GM12873 (cell line): Measurements from ENCODE around the gene ZNF664.

Experiments
- CTCF ChIP-seq: IDR thresholded peaks from 2 replicates; pipeline ENCODE4 v1.5.1; 2012; ENCODE audit warnings: low read depth, mild to moderate bottlenecking, moderate library complexity, low read length, control low read depth; ENCODE audit not compliant: insufficient read depth; ENCODE audit errors: missing control alignments

Gene ZNF664

GRCh38 chr12:123962513-123962912 is 10.5 kb upstream of the ZNF664 start:
- TF ChIP-seq CTCF, result no peak

GRCh38 chr12:123963821-123964220 is 9.2 kb upstream of the ZNF664 start:
- TF ChIP-seq CTCF, result no peak

GRCh38 chr12:123965382-123965781 is 7.6 kb upstream of the ZNF664 start:
- TF ChIP-seq CTCF, result no peak

- no peak for TF ChIP-seq CTCF
These were observed 6.4 kb upstream of the ZNF664 start for GRCh38 chr12:123966596-123966995.

- no peak for TF ChIP-seq CTCF
These were observed 5.9 kb upstream of the ZNF664 start for GRCh38 chr12:123967121-123967586.

GRCh38 chr12:123971449-123971769 is 1.6 kb upstream of the ZNF664 start:
- TF ChIP-seq CTCF, result no peak

GRCh38 chr12:123971770-123972456 is 1.1 kb upstream of the ZNF664 start:
- no peak for TF ChIP-seq CTCF
